Mucosa of descending colon (tissue), 3 donors: Measurements from ENCODE around the gene TECPR2. TPM values are rescaled to one million over a fixed set of nuclear protein-coding genes. Genes with fewer than 3 reads are reported as not detected.

Experiments
- ATAC-seq: fragments of 200-7000 bp; cut with Tn5 transposase; one replicate; pipeline ENCODE4 v1.9.1; 2020; ENCODE audit warnings: mild to moderate bottlenecking, moderate library complexity
- DNase-seq, 3 donors: peaks; one replicate each; pipeline ENCODE4 v3.0.0-alpha.2; 2020
- H3K36me3 ChIP-seq: fragments of 200-600 bp; one replicate; pipeline ENCODE4 v1.8.0; 2021; ENCODE audit warnings: low read depth, mild to moderate bottlenecking
- H3K4me1 ChIP-seq: fragments of 200-600 bp; one replicate; pipeline ENCODE4 v1.8.0; 2021; ENCODE audit warnings: low read depth, mild to moderate bottlenecking
- H3K4me3 ChIP-seq: fragments of 200-600 bp; one replicate; pipeline ENCODE4 v1.8.0; 2021; ENCODE audit warnings: mild to moderate bottlenecking
- H3K9me3 ChIP-seq: fragments of 200-600 bp; one replicate; pipeline ENCODE4 v1.8.0; 2021; ENCODE audit warnings: mild to moderate bottlenecking
- CTCF ChIP-seq: fragments of 200-600 bp; IDR thresholded peaks from one replicate; pipeline ENCODE4 v1.8.0; 2022; ENCODE audit warnings: antibody characterized with exemption, mild to moderate bottlenecking
- intact Hi-C, 2 donors: fragments of 100-400 bp; cut with DNase I in 1 of 2; cut with micrococcal nuclease in 1 of 2; formaldehyde crosslinking; loops; one replicate each; pipeline versions ENCODE4 v1.11.0 to v1.11.1; 2022; cut with DNase I, micrococcal nuclease
- total RNA-seq, 3 donors: library from RNA; stranded (reverse); fragmentation: NEBNext Ultra II Directional in 2 of 3; extraction: Animal tissue kit (Norgen Biotek cat#: 25700) in 2 of 3; gene quantifications; one replicate each; pipeline versions ENCODE4 v1.2.1 to v1.2.4, GENCODE V29; 2021 to 2023
- donor health status: DM: no; HTN: no; CAD: no; lungs with moderate emphysema.
- donor health status: DM: no; HTN: no; CAD: no.
- donor health status: DM: no; HTN: yes; CAD: no.

Gene TECPR2
- total RNA-seq, 3 donors from 2014 or later, result 11.2 to 33.5 (median 21.2) TPM

GRCh38 chr14:102490456-102490855, 127.7 kb downstream of the TECPR2 start:
- Histone ChIP-seq H3K4me1 (no peaks in the 10 kb centered on the region), H3K36me3 (no peaks in the 10 kb centered on the region), H3K9me3 (no peaks in the 10 kb centered on the region), H3K4me3 (no peak overlapping the region)
- intact Hi-C loops, result no loop called here
- peak in 2 of 3 donors; percentile 13 to 42 for DNase-seq
- TF ChIP-seq CTCF, result no peak
- no peak for ATAC-seq

GRCh38 chr14:102491366-102491765, 128.6 kb downstream of the TECPR2 start:
- intact Hi-C loops, result no loop called here
- Histone ChIP-seq H3K36me3 (no peaks in the 10 kb centered on the region), H3K4me3 (no peak overlapping the region), H3K4me1 (no peaks in the 10 kb centered on the region), H3K9me3 (no peaks in the 10 kb centered on the region)
- ATAC-seq (peak; percentile 56), DNase-seq (peak in 2 of 3 donors; percentile 10 to 15)
- TF ChIP-seq CTCF, result no peak

- Histone ChIP-seq H3K9me3 (no peaks in the 10 kb centered on the region), H3K4me3 (no peak overlapping the region), H3K36me3 (no peaks in the 10 kb centered on the region), H3K4me1 (no peaks in the 10 kb centered on the region)
- DNase-seq, result peak in 2 of 3 donors; percentile 10 to 19
- no peak for ATAC-seq
- no peak for TF ChIP-seq CTCF
- intact Hi-C loops, result no loop called here
These were observed 129.2 kb downstream of the TECPR2 start for GRCh38 chr14:102491786-102492530.

- TF ChIP-seq CTCF, result no peak
- H3K4me1 ChIP-seq, result no peaks in the 10 kb centered on the region
- ATAC-seq, result no peak
- no peak overlapping the region for H3K4me3 ChIP-seq
- H3K9me3 ChIP-seq, result no peaks in the 10 kb centered on the region
- intact Hi-C loops, result no loop called here
- peak in 2 of 3 donors; percentile 21 to 45 for DNase-seq
- no peaks in the 10 kb centered on the region for H3K36me3 ChIP-seq
These were observed 129.8 kb downstream of the TECPR2 start for GRCh38 chr14:102492531-102492910.

- no peak for ATAC-seq
- no peak for TF ChIP-seq CTCF
- no peaks in the 10 kb centered on the region for H3K9me3 ChIP-seq
These were observed 130.4 kb downstream of the TECPR2 start for GRCh38 chr14:102493096-102493495.

More at GRCh38 chr14:102493096-102493495, 130.4 kb downstream of the TECPR2 start:
- peak in 2 of 3 donors; percentile 17 to 29 for DNase-seq
- Histone ChIP-seq H3K4me1 (no peaks in the 10 kb centered on the region), H3K36me3 (no peaks in the 10 kb centered on the region), H3K4me3 (no peak overlapping the region)
- intact Hi-C loops, result no loop called here
